SK-MEL-5 (cell line): ENCODE data around the gene ROBO3. TPM values are rescaled to one million over a fixed set of nuclear protein-coding genes. Genes with fewer than 3 reads are reported as not detected.

Experiments used
- total RNA-seq: library from RNA; depleted of rRNA; stranded (reverse); fragments of >200 nt; shearing (Covaris generic); gene quantifications from 2 replicates; pipeline ENCODE4 v1.2.3, GENCODE V29; 2014; rRNA removed

The ROBO3 gene
- total RNA-seq, 1 experiment from 2014 or later = 3.0 TPM

Other genes with a start within 250 kb of the ROBO3 start
- 19.1 and 22.0 TPM in 2 replicates for gene TBRG1, start 242.6 kb upstream of the ROBO3 start, total RNA-seq
- 27.9 and 29.1 TPM in 2 replicates for gene SIAE, start 191.7 kb upstream of the ROBO3 start, total RNA-seq
- gene SPA17, start 191.5 kb upstream of the ROBO3 start, total RNA-seq = 7.9 and 9.6 TPM in 2 replicates
- 0.87 TPM in 1 of 2 replicates, not detected in the other for gene NRGN, start 125.5 kb upstream of the ROBO3 start, total RNA-seq
- not detected in 2 replicates for gene VSIG2, start 113.2 kb upstream of the ROBO3 start, total RNA-seq
- not detected in 2 replicates for gene ESAM, start 103.1 kb upstream of the ROBO3 start, total RNA-seq
- gene MSANTD2, start 65.0 kb upstream of the ROBO3 start, total RNA-seq = 6.7 and 7.8 TPM in 2 replicates
- not detected in 2 replicates for gene ROBO4, start 32.4 kb downstream of the ROBO3 start, total RNA-seq
- gene HEPN1, start 53.8 kb downstream of the ROBO3 start, total RNA-seq = not detected in 2 replicates
- gene HEPACAM, start 70.6 kb downstream of the ROBO3 start, total RNA-seq = not detected in 2 replicates
- 1.2 and 1.7 TPM in 2 replicates for gene CCDC15, start 88.8 kb downstream of the ROBO3 start, total RNA-seq
- gene SLC37A2, start 197.9 kb downstream of the ROBO3 start, total RNA-seq = 184 TPM in 2 replicates
- gene TMEM218, start 246.2 kb downstream of the ROBO3 start, total RNA-seq = 26.9 and 33.8 TPM in 2 replicates